ENCODE measurements around the gene ST8SIA5.

Gene ST8SIA5

GRCh38 chr18:46679846-46680598 lies 76.8 kb downstream of the ST8SIA5 start:
- peaks cover 10% of the 10 kb centered on the region for H3K27me3 Mint-ChIP-seq
- no peaks in the 10 kb centered on the region for H3K36me3 Mint-ChIP-seq (ENCODE audit: low read depth)
- no peak overlapping the region for H3K27ac Mint-ChIP-seq
- H3K4me3 Mint-ChIP-seq = no peak overlapping the region
- no peaks in the 10 kb centered on the region for H3K4me1 Mint-ChIP-seq (ENCODE audit: low read depth)
- DNase-seq = no peak
- H3K9me3 Mint-ChIP-seq = no peaks in the 10 kb centered on the region

GRCh38 chr18:46678785-46679399 lies 78.0 kb downstream of the ST8SIA5 start:
- no peak overlapping the region for H3K27ac Mint-ChIP-seq

GRCh38 chr18:46678041-46678440 lies 78.8 kb downstream of the ST8SIA5 start:
- peaks cover 2% of the 10 kb centered on the region for H3K4me1 Mint-ChIP-seq (ENCODE audit: low read depth)
- H3K27ac Mint-ChIP-seq = no peak overlapping the region
- peaks cover 16% of the 10 kb centered on the region for H3K27me3 Mint-ChIP-seq
- H3K9me3 Mint-ChIP-seq = no peaks in the 10 kb centered on the region
- no peaks in the 10 kb centered on the region for H3K36me3 Mint-ChIP-seq (ENCODE audit: low read depth)
- DNase-seq = no peak
- H3K4me3 Mint-ChIP-seq = no peak overlapping the region

More at GRCh38 chr18:46678785-46679399, 78.0 kb downstream of the ST8SIA5 start:
- no peak for DNase-seq
- no peaks in the 10 kb centered on the region for H3K9me3 Mint-ChIP-seq
- H3K4me3 Mint-ChIP-seq = no peak overlapping the region
- H3K4me1 Mint-ChIP-seq (ENCODE audit: low read depth) = no peaks in the 10 kb centered on the region
- H3K27me3 Mint-ChIP-seq = peaks cover 16% of the 10 kb centered on the region
- H3K36me3 Mint-ChIP-seq (ENCODE audit: low read depth) = no peaks in the 10 kb centered on the region

GRCh38 chr18:46677611-46678010 lies 79.2 kb downstream of the ST8SIA5 start:
- Mint-ChIP-seq H3K4me1 (ENCODE audit: low read depth) (peaks cover 5% of the 10 kb centered on the region), H3K27me3 (peaks cover 16% of the 10 kb centered on the region), H3K9me3 (no peaks in the 10 kb centered on the region), H3K4me3 (no peak overlapping the region), H3K27ac (no peak overlapping the region), H3K36me3 (ENCODE audit: low read depth) (no peaks in the 10 kb centered on the region)
- DNase-seq = no peak

- H3K27me3 Mint-ChIP-seq = peaks cover 16% of the 10 kb centered on the region
- peaks cover 15% of the 10 kb centered on the region for H3K4me1 Mint-ChIP-seq (ENCODE audit: low read depth)
- no peaks in the 10 kb centered on the region for H3K36me3 Mint-ChIP-seq (ENCODE audit: low read depth)
- no peaks in the 10 kb centered on the region for H3K9me3 Mint-ChIP-seq
- no peak overlapping the region for H3K27ac Mint-ChIP-seq
- no peak overlapping the region for H3K4me3 Mint-ChIP-seq
- DNase-seq = no peak
Measured at GRCh38 chr18:46676182-46676835, 80.5 kb downstream of the ST8SIA5 start.

- H3K4me3 Mint-ChIP-seq = no peak overlapping the region
- no peak for DNase-seq
- no peaks in the 10 kb centered on the region for H3K36me3 Mint-ChIP-seq (ENCODE audit: low read depth)
- no peaks in the 10 kb centered on the region for H3K9me3 Mint-ChIP-seq
- peaks cover 16% of the 10 kb centered on the region for H3K4me1 Mint-ChIP-seq (ENCODE audit: low read depth)
- H3K27me3 Mint-ChIP-seq = peaks cover 16% of the 10 kb centered on the region
- no peak overlapping the region for H3K27ac Mint-ChIP-seq
Measured at GRCh38 chr18:46675112-46675511, 81.7 kb downstream of the ST8SIA5 start.

GRCh38 chr18:46672062-46672970 lies 84.5 kb downstream of the ST8SIA5 start:
- Mint-ChIP-seq H3K27me3 (peaks cover 16% of the 10 kb centered on the region), H3K4me3 (no peak overlapping the region)

GRCh38 chr18:46668694-46669093 lies 88.2 kb downstream of the ST8SIA5 start:
- Mint-ChIP-seq H3K27ac (no peak overlapping the region), H3K4me3 (no peak overlapping the region), H3K9me3 (no peaks in the 10 kb centered on the region), H3K27me3 (no peaks in the 10 kb centered on the region), H3K36me3 (ENCODE audit: low read depth) (no peaks in the 10 kb centered on the region), H3K4me1 (ENCODE audit: low read depth) (peaks cover 16% of the 10 kb centered on the region)
- DNase-seq = no peak

More at GRCh38 chr18:46672062-46672970, 84.5 kb downstream of the ST8SIA5 start:
- no peaks in the 10 kb centered on the region for H3K36me3 Mint-ChIP-seq (ENCODE audit: low read depth)
- no peak for DNase-seq
- peaks cover 16% of the 10 kb centered on the region for H3K4me1 Mint-ChIP-seq (ENCODE audit: low read depth)
- H3K27ac Mint-ChIP-seq = no peak overlapping the region
- no peaks in the 10 kb centered on the region for H3K9me3 Mint-ChIP-seq

- H3K4me3 Mint-ChIP-seq = no peak overlapping the region
- no peak overlapping the region for H3K27ac Mint-ChIP-seq
- peaks cover 14% of the 10 kb centered on the region for H3K4me1 Mint-ChIP-seq (ENCODE audit: low read depth)
- no peaks in the 10 kb centered on the region for H3K9me3 Mint-ChIP-seq
- no peak for DNase-seq
- H3K36me3 Mint-ChIP-seq (ENCODE audit: low read depth) = no peaks in the 10 kb centered on the region
- H3K27me3 Mint-ChIP-seq = no peaks in the 10 kb centered on the region
Measured at GRCh38 chr18:46668135-46668534, 88.7 kb downstream of the ST8SIA5 start.

- H3K4me3 Mint-ChIP-seq = no peak overlapping the region
- no peaks in the 10 kb centered on the region for H3K4me1 Mint-ChIP-seq (ENCODE audit: low read depth)
- no peaks in the 10 kb centered on the region for H3K36me3 Mint-ChIP-seq (ENCODE audit: low read depth)
- H3K27me3 Mint-ChIP-seq = no peaks in the 10 kb centered on the region
- H3K9me3 Mint-ChIP-seq = no peaks in the 10 kb centered on the region
- DNase-seq = no peak
- no peak overlapping the region for H3K27ac Mint-ChIP-seq
Measured at GRCh38 chr18:46663539-46663938, 93.3 kb downstream of the ST8SIA5 start.

GRCh38 chr18:46660957-46661749 lies 95.7 kb downstream of the ST8SIA5 start:
- H3K36me3 Mint-ChIP-seq (ENCODE audit: low read depth) = no peaks in the 10 kb centered on the region
- no peak overlapping the region for H3K27ac Mint-ChIP-seq
- DNase-seq = no peak
- H3K9me3 Mint-ChIP-seq = no peaks in the 10 kb centered on the region
- H3K27me3 Mint-ChIP-seq = no peaks in the 10 kb centered on the region
- no peaks in the 10 kb centered on the region for H3K4me1 Mint-ChIP-seq (ENCODE audit: low read depth)
- H3K4me3 Mint-ChIP-seq = no peak overlapping the region

GRCh38 chr18:46659484-46659883 lies 97.4 kb downstream of the ST8SIA5 start:
- H3K4me1 Mint-ChIP-seq (ENCODE audit: low read depth) = no peaks in the 10 kb centered on the region
- no peak overlapping the region for H3K27ac Mint-ChIP-seq
- DNase-seq = no peak
- no peak overlapping the region for H3K4me3 Mint-ChIP-seq
- no peaks in the 10 kb centered on the region for H3K27me3 Mint-ChIP-seq
- H3K9me3 Mint-ChIP-seq = no peaks in the 10 kb centered on the region
- no peaks in the 10 kb centered on the region for H3K36me3 Mint-ChIP-seq (ENCODE audit: low read depth)

- Mint-ChIP-seq H3K4me1 (ENCODE audit: low read depth) (no peaks in the 10 kb centered on the region), H3K36me3 (ENCODE audit: low read depth) (no peaks in the 10 kb centered on the region), H3K27me3 (no peaks in the 10 kb centered on the region), H3K27ac (no peak within 1 kb of the TSS), H3K4me3 (no peak within 1 kb of the TSS), H3K9me3 (no peaks in the 10 kb centered on the region)
- DNase-seq = no peak
Measured at GRCh38 chr18:46657115-46657955, 99.5 kb downstream of the ST8SIA5 start, which contains the start of gene LOXHD1. TSS of gene LOXHD1 (minus strand) at chr18:46657220. CDS start at chr18:46657033, 187 bp downstream.
